HepG2 (cell line): ENCODE results near the gene GALNT9. TPM values are rescaled to one million over a fixed set of nuclear protein-coding genes. Genes with fewer than 3 reads are reported as not detected.

Experiments used
- ATAC-seq: fragments of 200-7000 bp; cut with Tn5 transposase; 3 replicates; pipeline ENCODE4 v1.9.1; 2020; ENCODE audit warnings: mild to moderate bottlenecking, moderate library complexity
- BruUV-seq: library from RNA; stranded (reverse); fragments of 400-500 nt; replicated peaks from 2 replicates; lab custom pipeline; 2021; lab: Mats Ljungman, UMichigan
- CTCF ChIA-PET: fragments of 300-600 bp; formaldehyde crosslinking; extraction: SDS; loops from one replicate; lab custom pipeline; 2021; ENCODE audit warnings: low total read pairs, inconsistent platforms, low intra/inter-chr PET ratio; lab: Yijun Ruan, JAX
- POLR2A ChIA-PET: fragments of 350-600 bp; sonication (Branson Sonifier 250); formaldehyde crosslinking; loops from one replicate; lab custom pipeline; 2020; ENCODE audit warnings: antibody characterized with exemption, inconsistent platforms; lab: Yijun Ruan, JAX
- DNase-seq: peaks from one replicate; pipeline ENCODE4 v3.0.0-alpha.2; 2015; ENCODE audit warnings: low spot score
- FAIRE-seq: peaks from 3 replicates; lab custom pipeline; 2011; peaks lifted over from hg19 to GRCh38; lab: Jason Lieb, UNC
- H2AFZ ChIP-seq: one replicate; pipeline ENCODE4 v1.6.1; 2011; ENCODE audit warnings: low read length, inconsistent platforms
- H3K27ac ChIP-seq: fragments of 300-600 bp; 3 replicates; pipeline ENCODE4 v1.8.0; 2011; ENCODE audit warnings: mixed run types, mild to moderate bottlenecking, mixed read lengths, low read length, inconsistent platforms; ENCODE audit not compliant: insufficient read depth; ENCODE audit errors: extremely low read length
- H3K27me3 ChIP-seq, 2 experiments: fragments of 200-600 bp in 1 of 2; 2 replicates in 1 of 2; 3 replicates in 1 of 2; pipeline versions ENCODE4 v1.6.0 to v1.8.0; 2011; ENCODE audit warnings: low read length in 2 of 2, mild to moderate bottlenecking in 2 of 2, moderate library complexity in 2 of 2, inconsistent platforms in 1 of 2; ENCODE audit not compliant: insufficient read depth in 2 of 2, control insufficient read depth in 1 of 2
- H3K36me3 ChIP-seq, 2 experiments: fragments of 200-600 bp in 1 of 2; replicated peaks in 1 of 2; 2 replicates in 1 of 2; 3 replicates in 1 of 2; pipeline versions ENCODE4 v1.5.1 to v1.8.0; 2011; ENCODE audit warnings: low read length in 2 of 2, inconsistent platforms in 1 of 2; ENCODE audit not compliant: insufficient read depth in 2 of 2, control insufficient read depth in 1 of 2
- H3K4me1 ChIP-seq: 2 replicates; pipeline ENCODE4 v1.5.1; 2012; ENCODE audit warnings: low read length, inconsistent platforms; ENCODE audit not compliant: insufficient read depth
- H3K4me2 ChIP-seq: 2 replicates; pipeline ENCODE4 v1.6.0; 2011; ENCODE audit warnings: low read depth, low read length, inconsistent platforms
- H3K4me3 ChIP-seq, 3 experiments: fragments of 200-600 bp in 1 of 3; sonication (generic), shearing (Covaris generic) in 1 of 3; replicated peaks in 1 of 3; 2 replicates each; pipeline ENCODE4 v1.5.1; 2011 to 2016; ENCODE audit warnings: low read length in 3 of 3, inconsistent platforms in 2 of 3, low read depth in 2 of 3, mild to moderate bottlenecking in 2 of 3, control low read depth in 1 of 3, mixed read lengths in 1 of 3; ENCODE audit not compliant: insufficient read depth in 1 of 3
- H3K79me2 ChIP-seq: one replicate; pipeline ENCODE4 v1.6.1; 2011; ENCODE audit warnings: low read length, inconsistent platforms; ENCODE audit not compliant: insufficient read depth
- H3K9ac ChIP-seq: 2 replicates; pipeline ENCODE4 v1.6.0; 2011; ENCODE audit warnings: mild to moderate bottlenecking, low read depth, low read length, inconsistent platforms; ENCODE audit not compliant: insufficient read depth
- H3K9me3 ChIP-seq: 2 replicates; pipeline ENCODE4 v1.5.1; 2012; ENCODE audit warnings: mild to moderate bottlenecking, low read length
- H4K20me1 ChIP-seq: 2 replicates; pipeline ENCODE4 v1.6.0; 2011; ENCODE audit warnings: inconsistent platforms, mild to moderate bottlenecking, low read length, moderate library complexity; ENCODE audit not compliant: insufficient read depth
- AKAP8 ChIP-seq: sonication (generic); formaldehyde crosslinking; IDR thresholded peaks from 2 replicates; pipeline ENCODE4 v1.5.1; 2020; ENCODE audit warnings: mild to moderate bottlenecking, missing genetic modification reagents
- CBX1 ChIP-seq: IDR thresholded peaks from one replicate; pipeline ENCODE4 v1.6.1; 2016; ENCODE audit warnings: antibody characterized with exemption, low read depth
- FOXK2 ChIP-seq: fragments of 450-650 bp; IDR thresholded peaks from 2 replicates; pipeline ENCODE4 v1.6.1; 2016
- FOXM1 ChIP-seq: sonication (generic); formaldehyde crosslinking; IDR thresholded peaks from 2 replicates; pipeline ENCODE4 v1.5.0; 2020; ENCODE audit warnings: missing genetic modification reagents
- GABPB1 ChIP-seq: IDR thresholded peaks from 2 replicates; pipeline ENCODE4 v1.6.1; 2016; ENCODE audit warnings: mild to moderate bottlenecking, missing genetic modification reagents, moderate library complexity, missing compliant biosample characterization
- MNT ChIP-seq: fragments of 450-650 bp; IDR thresholded peaks from 2 replicates; pipeline ENCODE4 v1.6.1; 2016
- NR1H2 ChIP-seq: sonication (generic); formaldehyde crosslinking; IDR thresholded peaks from 2 replicates; pipeline ENCODE4 v1.8.1; 2022; ENCODE audit warnings: low read depth, missing genetic modification reagents, borderline replicate concordance
- PRMT3 ChIP-seq: sonication (generic); formaldehyde crosslinking; IDR thresholded peaks from 2 replicates; pipeline ENCODE4 v1.8.1; 2022; ENCODE audit warnings: low read depth, mild to moderate bottlenecking, moderate library complexity, missing genetic modification reagents, borderline replicate concordance
- RCOR2 ChIP-seq: IDR thresholded peaks from 2 replicates; pipeline ENCODE4 v1.6.1; 2016; ENCODE audit warnings: missing biosample characterization, missing genetic modification reagents
- SKIL ChIP-seq: sonication (generic); formaldehyde crosslinking; IDR thresholded peaks from 2 replicates; pipeline ENCODE4 v1.8.0; 2022; ENCODE audit warnings: missing genetic modification reagents, mild to moderate bottlenecking, moderate library complexity, borderline replicate concordance
- SP140L ChIP-seq: sonication (generic); formaldehyde crosslinking; IDR thresholded peaks from 2 replicates; pipeline ENCODE4 v1.4.0; 2020; ENCODE audit warnings: missing genetic modification reagents, borderline replicate concordance
- TRIM22 ChIP-seq: fragments of 450-650 bp; IDR thresholded peaks from 2 replicates; pipeline ENCODE4 v1.6.1; 2017
- YEATS4 ChIP-seq: sonication (generic); formaldehyde crosslinking; IDR thresholded peaks from 2 replicates; pipeline ENCODE4 v1.4.0; 2020; ENCODE audit warnings: missing genetic modification reagents, borderline replicate concordance
- ZNF207 ChIP-seq: fragments of 450-650 bp; IDR thresholded peaks from 2 replicates; pipeline ENCODE4 v1.6.1; 2016; ENCODE audit warnings: antibody characterized with exemption, borderline replicate concordance
- ZNF782 ChIP-seq: sonication (generic); formaldehyde crosslinking; IDR thresholded peaks from 2 replicates; pipeline ENCODE4 v1.4.0; 2020; ENCODE audit warnings: missing genetic modification reagents, mild to moderate bottlenecking, borderline replicate concordance
- ZSCAN22 ChIP-seq: sonication (generic); formaldehyde crosslinking; IDR thresholded peaks from 2 replicates; pipeline ENCODE4 v1.4.0; 2020; ENCODE audit warnings: mild to moderate bottlenecking, missing genetic modification reagents
- WGBS: methylation state at CpG from one replicate; pipeline ENCODE4 v1.1.6; 2017; ENCODE audit warnings: low lambda C conversion rate; 5-methylcytosine and 5-hydroxymethylcytosine counted together
- in situ Hi-C: cut with HindIII; loops from 2 replicates; pipeline ENCODE4 v1.10.0; 2017; ENCODE audit warnings: low pct_unique_long_range_greater_than_20kb; ENCODE audit not compliant: extremely low pct_ligation_motif_present
- intact Hi-C: fragments of 100-400 bp; cut with micrococcal nuclease; formaldehyde crosslinking; loops from one replicate; pipeline ENCODE4 v1.10.0; 2022; ENCODE audit not compliant: unreplicated experiment
- polyA plus RNA-seq, 8 experiments: library from polyadenylated mRNA; depleted of rRNA in 3 of 8; stranded (reverse) in 7 of 8; unstranded in 1 of 8; fragments of >200 nt; fragmentation: Illumina TruSeq in 4 of 8; extraction: Trizol in 4 of 8; gene quantifications; 2 replicates each; pipeline versions ENCODE4 v1.2.1 to v1.2.3, GENCODE V29; 2011 to 2016; ENCODE audit warnings: low read depth in 4 of 8, missing spikeins in 1 of 8, mixed read lengths in 1 of 8; ENCODE audit not compliant: insufficient read depth in 1 of 8
- total RNA-seq, 5 experiments: library from RNA; depleted of rRNA; stranded (reverse); fragments of >200 nt; fragmentation: Illumina TruSeq; extraction: Trizol; gene quantifications; 2 replicates each; pipeline ENCODE4 v1.2.3, GENCODE V29; 2016; ENCODE audit warnings: low read depth in 1 of 5

Gene GALNT9
- total and polyA plus RNA-seq, 2 of the 13 experiments (the other 11 are each of a cell fraction or from before 2014, with no cell fraction given) = 0.04 TPM; not detected in 1

GRCh38 chr12:132268674-132269073 is 60.7 kb downstream of the GALNT9 start:
- H3K4me1 ChIP-seq = no peaks in the 10 kb centered on the region

GRCh38 chr12:132267873-132268272 is 61.5 kb downstream of the GALNT9 start:
- TF ChIP-seq MNT (peak; percentile 94), SKIL (CRISPR knock-in tag) (0 out of 2 replicates have a peak, but pooled peaks have one; percentile 25), FOXK2 (0 out of 2 replicates have a peak, but pooled peaks have one; percentile 8), TRIM22 (0 out of 2 replicates have a peak, but pooled peaks have one; percentile 79), ZSCAN22 (CRISPR knock-in tag) (no peak), ZNF207 (0 out of 2 replicates have a peak, but pooled peaks have one; percentile 18), CBX1 (no peak), NR1H2 (no peak), RCOR2 (no peak)
- POLR2A ChIA-PET = no interaction called here

More at GRCh38 chr12:132268674-132269073, 60.7 kb downstream of the GALNT9 start:
- no TSS peak for BruUV-seq
- Histone ChIP-seq H3K27ac (no peak overlapping the region), H3K9ac (no peak overlapping the region), H3K4me2 (no peak overlapping the region), H3K4me3 (no peak overlapping the region), H3K27me3 (peaks cover 24 to 96% of the 10 kb centered on the region in 2 experiments), H3K9me3 (no peaks in the 10 kb centered on the region), H4K20me1 (0 out of 2 replicates have a peak, but pooled peaks cover 2% of the 10 kb centered on the region), H3K79me2 (no peaks in the 10 kb centered on the region), H2AFZ (no peak overlapping the region), H3K36me3 (no peaks in the 10 kb centered on the region)
- ChIA-PET POLR2A (no interaction called here), CTCF (no interaction called here)
- DNase-seq = no peak
- FAIRE-seq = no peak
- TF ChIP-seq GABPB1 (CRISPR knock-in tag) = peak; percentile 6; the same call in 1 of the 2 replicates
- no peak for TF ChIP-seq FOXM1
- TF ChIP-seq PRMT3 (CRISPR knock-in tag) = no peak
- TF ChIP-seq YEATS4 (CRISPR knock-in tag) = no peak
- TF ChIP-seq SP140L = no peak
- TF ChIP-seq ZNF782 = no peak
- TF ChIP-seq AKAP8 (CRISPR knock-in tag) = no peak
- WGBS = 45% methylated on average over 25 of the region's 26 CpGs
- in situ Hi-C loops = no loop called here
- intact Hi-C loops = no loop called here
- ATAC-seq = no peak

More at GRCh38 chr12:132267873-132268272, 61.5 kb downstream of the GALNT9 start:
- Histone ChIP-seq H3K4me1 (no peaks in the 10 kb centered on the region), H2AFZ (no peak overlapping the region), H3K4me3 (no peak overlapping the region), H3K27me3 (peaks cover 20 to 97% of the 10 kb centered on the region in 2 experiments), H3K4me2 (no peak overlapping the region), H3K9me3 (no peaks in the 10 kb centered on the region), H3K36me3 (no peaks in the 10 kb centered on the region), H3K79me2 (no peaks in the 10 kb centered on the region), H4K20me1 (0 out of 2 replicates have a peak, but pooled peaks cover 2% of the 10 kb centered on the region), H3K27ac (no peak overlapping the region), H3K9ac (no peak overlapping the region)
- CTCF ChIA-PET = no interaction called here
- DNase-seq (no peak), ATAC-seq (no peak), FAIRE-seq (no peak)
- intact Hi-C loops (no loop called here), in situ Hi-C loops (no loop called here)
- WGBS = 82% methylated on average over 10 of the region's 10 CpGs
- BruUV-seq = no TSS peak
